ENCODE results near the gene ABCA12.

DNA sequence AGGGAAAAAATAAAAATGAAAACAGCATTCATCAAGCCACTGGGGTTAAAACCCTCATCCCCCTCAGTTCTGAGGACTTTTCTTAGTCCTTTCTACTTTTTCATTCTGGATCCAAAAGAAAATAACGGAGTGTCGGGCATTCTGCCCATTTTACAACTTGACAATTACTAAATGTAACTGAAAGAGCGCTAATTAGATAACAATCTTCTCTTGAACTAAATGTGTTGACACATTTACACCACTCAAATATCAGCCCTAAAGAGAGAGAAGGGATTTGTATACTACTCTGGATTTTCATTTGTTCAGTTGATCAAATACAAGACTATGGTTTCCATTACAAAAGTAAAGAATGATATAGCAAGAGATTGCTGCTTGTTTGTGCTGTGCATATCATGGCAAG lies 27.5 kb downstream of the ABCA12 start:
- TF ChIP-seq, protein P1, sequence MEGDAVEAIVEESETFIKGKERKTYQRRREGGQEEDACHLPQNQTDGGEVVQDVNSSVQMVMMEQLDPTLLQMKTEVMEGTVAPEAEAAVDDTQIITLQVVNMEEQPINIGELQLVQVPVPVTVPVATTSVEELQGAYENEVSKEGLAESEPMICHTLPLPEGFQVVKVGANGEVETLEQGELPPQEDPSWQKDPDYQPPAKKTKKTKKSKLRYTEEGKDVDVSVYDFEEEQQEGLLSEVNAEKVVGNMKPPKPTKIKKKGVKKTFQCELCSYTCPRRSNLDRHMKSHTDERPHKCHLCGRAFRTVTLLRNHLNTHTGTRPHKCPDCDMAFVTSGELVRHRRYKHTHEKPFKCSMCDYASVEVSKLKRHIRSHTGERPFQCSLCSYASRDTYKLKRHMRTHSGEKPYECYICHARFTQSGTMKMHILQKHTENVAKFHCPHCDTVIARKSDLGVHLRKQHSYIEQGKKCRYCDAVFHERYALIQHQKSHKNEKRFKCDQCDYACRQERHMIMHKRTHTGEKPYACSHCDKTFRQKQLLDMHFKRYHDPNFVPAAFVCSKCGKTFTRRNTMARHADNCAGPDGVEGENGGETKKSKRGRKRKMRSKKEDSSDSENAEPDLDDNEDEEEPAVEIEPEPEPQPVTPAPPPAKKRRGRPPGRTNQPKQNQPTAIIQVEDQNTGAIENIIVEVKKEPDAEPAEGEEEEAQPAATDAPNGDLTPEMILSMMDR (IDR thresholded peaks at IDR 0.05; ENCODE audit: insufficient read depth, low read length), result no peak
- no peak for TF ChIP-seq REST (IDR thresholded peaks at IDR 0.05; ENCODE audit: insufficient replicate concordance, low read depth)
- no peak for TF ChIP-seq GABPA (IDR thresholded peaks at IDR 0.05; ENCODE audit: low read depth)
- TF ChIP-seq POLR2AphosphoS5 (IDR thresholded peaks at IDR 0.05; ENCODE audit: low read depth), result no peak
- TF ChIP-seq SPI1 (IDR thresholded peaks at IDR 0.05; ENCODE audit: borderline replicate concordance, low read depth), result no peak
